IMR-90 (cell line): ENCODE measurements around the gene ZDHHC7. TPM values are rescaled to one million over a fixed set of nuclear protein-coding genes. Genes with fewer than 3 reads are reported as not detected.

Experiments
- ATAC-seq: fragments of 200-7000 bp; cut with Tn5 transposase; 2 replicates; pipeline ENCODE4 v1.9.1; 2020; ENCODE audit warnings: low read depth, mild to moderate bottlenecking, moderate library complexity
- BruUV-seq: library from RNA; stranded (reverse); fragments of 400-500 nt; replicated peaks from 2 replicates; lab custom pipeline; 2021; lab: Mats Ljungman, UMichigan
- CTCF ChIA-PET: fragments of 300-600 bp; formaldehyde crosslinking; extraction: SDS; loops from one replicate; lab custom pipeline; 2021; ENCODE audit warnings: antibody characterized with exemption; lab: Yijun Ruan, JAX
- POLR2A ChIA-PET: fragments of 300-600 bp; sonication (Branson Sonifier 250); formaldehyde crosslinking; loops from one replicate; lab custom pipeline; 2022; ENCODE audit warnings: antibody characterized with exemption; ENCODE audit not compliant: unreplicated experiment; lab: Charles Lee
- DNase-seq: peaks from one replicate; pipeline ENCODE4 v3.0.0; 2013
- H2AFZ ChIP-seq: replicated peaks from 2 replicates; pipeline ENCODE3; 2013; ENCODE audit warnings: low read length, mild to moderate bottlenecking; ENCODE audit not compliant: poor library complexity
- H2AK5ac ChIP-seq: 2 replicates; pipeline ENCODE4 v1.6.1; 2013; ENCODE audit warnings: low read depth, low read length, inconsistent platforms
- H2AK9ac ChIP-seq: replicated peaks from 2 replicates; pipeline ENCODE3; 2013; ENCODE audit warnings: mild to moderate bottlenecking, low read depth, low read length, moderate library complexity; ENCODE audit not compliant: poor library complexity
- H2BK120ac ChIP-seq: 2 replicates; pipeline ENCODE4 v1.6.1; 2013; ENCODE audit warnings: low read depth, low read length, inconsistent platforms
- H2BK15ac ChIP-seq: 3 replicates; pipeline ENCODE4 v1.6.1; 2013; ENCODE audit warnings: low read depth, low read length, inconsistent platforms
- H2BK20ac ChIP-seq: 2 replicates; pipeline ENCODE4 v1.6.1; 2013; ENCODE audit warnings: low read depth, mild to moderate bottlenecking, inconsistent platforms, low read length, moderate library complexity
- H2BK5ac ChIP-seq: 2 replicates; pipeline ENCODE4 v1.6.1; 2013; ENCODE audit warnings: mild to moderate bottlenecking, low read depth, low read length, inconsistent platforms; ENCODE audit not compliant: poor library complexity, severe bottlenecking
- H3K14ac ChIP-seq: replicated peaks from 2 replicates; pipeline ENCODE4 v1.6.1; 2013; ENCODE audit warnings: low read depth, low read length, inconsistent platforms
- H3K18ac ChIP-seq: 2 replicates; pipeline ENCODE4 v1.6.1; 2013; ENCODE audit warnings: low read depth, low read length, control low read depth
- H3K23ac ChIP-seq: 2 replicates; pipeline ENCODE4 v1.6.1; 2013; ENCODE audit warnings: low read depth, low read length, inconsistent platforms
- H3K27ac ChIP-seq: 2 replicates; pipeline ENCODE4 v1.5.1; 2013; ENCODE audit warnings: mild to moderate bottlenecking, control low read depth, low read length; ENCODE audit not compliant: insufficient read depth
- H3K27me3 ChIP-seq: 2 replicates; pipeline ENCODE4 v1.6.1; 2013; ENCODE audit warnings: low read length; ENCODE audit not compliant: control insufficient read depth, insufficient read depth
- H3K36me3 ChIP-seq: 2 replicates; pipeline ENCODE4 v1.6.1; 2013; ENCODE audit warnings: low read length, mixed read lengths; ENCODE audit not compliant: control insufficient read depth, insufficient read depth
- H3K4ac ChIP-seq: 2 replicates; pipeline ENCODE4 v1.6.1; 2013; ENCODE audit warnings: low read depth, low read length, inconsistent platforms
- H3K4me1 ChIP-seq: 2 replicates; pipeline ENCODE4 v1.6.1; 2013; ENCODE audit warnings: low read length, mixed read lengths; ENCODE audit not compliant: control insufficient read depth, insufficient read depth
- H3K4me2 ChIP-seq: 2 replicates; pipeline ENCODE4 v1.6.1; 2013; ENCODE audit warnings: low read depth, mild to moderate bottlenecking, control low read depth, low read length, moderate library complexity
- H3K4me3 ChIP-seq: 2 replicates; pipeline ENCODE4 v1.5.1; 2013; ENCODE audit warnings: low read depth, mild to moderate bottlenecking, control low read depth, low read length, moderate library complexity; ENCODE audit not compliant: insufficient read depth
- H3K56ac ChIP-seq: 2 replicates; pipeline ENCODE4 v1.6.1; 2013; ENCODE audit warnings: low read length, inconsistent platforms; ENCODE audit not compliant: insufficient read depth; ENCODE audit errors: extremely low read depth
- H3K79me1 ChIP-seq, 2 experiments: 2 replicates each; pipeline ENCODE4 v1.6.1; 2013; ENCODE audit warnings: low read length in 2 of 2, inconsistent platforms in 1 of 2, low read depth in 1 of 2
- H3K9ac ChIP-seq: 2 replicates; pipeline ENCODE4 v1.6.1; 2013; ENCODE audit warnings: low read depth, low read length, control low read depth
- H3K9me1 ChIP-seq: 2 replicates; pipeline ENCODE4 v1.6.1; 2013; ENCODE audit warnings: low read length, inconsistent platforms; ENCODE audit not compliant: insufficient read depth
- H3K9me3 ChIP-seq: 2 replicates; pipeline ENCODE4 v1.6.1; 2013; ENCODE audit warnings: low read length; ENCODE audit not compliant: control insufficient read depth, insufficient read depth
- H4K20me1 ChIP-seq: 2 replicates; pipeline ENCODE4 v1.6.1; 2013; ENCODE audit warnings: low read length, inconsistent platforms; ENCODE audit not compliant: insufficient read depth
- H4K5ac ChIP-seq: 2 replicates; pipeline ENCODE4 v1.6.1; 2013; ENCODE audit warnings: mild to moderate bottlenecking, low read depth, low read length, control low read depth
- H4K8ac ChIP-seq, 2 experiments: 2 replicates each; pipeline ENCODE4 v1.6.1; 2013; ENCODE audit warnings: low read depth in 2 of 2, low read length in 2 of 2, control low read depth in 1 of 2, inconsistent platforms in 1 of 2
- H4K91ac ChIP-seq: 2 replicates; pipeline ENCODE4 v1.6.1; 2013; ENCODE audit warnings: low read depth, low read length, inconsistent platforms; ENCODE audit not compliant: insufficient read depth
- CEBPB ChIP-seq: IDR thresholded peaks from 2 replicates; pipeline ENCODE4 v1.6.1; 2012; ENCODE audit warnings: low read depth, low read length, improper control_type of control experiment
- MAZ ChIP-seq: IDR thresholded peaks from 2 replicates; pipeline ENCODE4 v1.6.1; 2012; ENCODE audit warnings: low read depth, mild to moderate bottlenecking, low read length, improper control_type of control experiment, moderate library complexity, borderline replicate concordance
- RFX5 ChIP-seq: IDR thresholded peaks from 2 replicates; pipeline ENCODE4 v1.8.0; 2012; ENCODE audit warnings: low read depth, mild to moderate bottlenecking, low read length, moderate library complexity
- WGBS, 2 experiments: methylation state at CpG; one replicate each; pipeline versions ENCODE4 v1.1.5 to v1.1.7; 2013; ENCODE audit warnings: missing lambda C conversion rate in 2 of 2; ENCODE audit not compliant: insufficient read length in 1 of 2; ENCODE audit errors: extremely low coverage in 2 of 2; 5-methylcytosine and 5-hydroxymethylcytosine counted together
- dilution Hi-C: fragments of 300-500 bp; cut with HindIII; formaldehyde crosslinking; loops from one replicate; pipeline ENCODE4 v1.14.3; 2018; ENCODE audit warnings: low sequenced_read_pairs; ENCODE audit not compliant: unreplicated experiment
- in situ Hi-C: fragments of 300-500 bp; cut with MboI; formaldehyde crosslinking; loops from 3 replicates; pipeline ENCODE4 v1.14.3; 2019; ENCODE audit warnings: low sequenced_read_pairs, inconsistent platforms, mixed read lengths
- intact Hi-C: fragments of 100-400 bp; cut with micrococcal nuclease; formaldehyde crosslinking; loops from 2 replicates; pipeline ENCODE4 v1.10.0; 2022
- polyA plus RNA-seq, 3 experiments: library from polyadenylated mRNA; depleted of rRNA; stranded (reverse); fragments of >200 nt; gene quantifications; 2 replicates each; pipeline ENCODE4 v1.2.3, GENCODE V29; 2012; ENCODE audit warnings: low replicate concordance in 1 of 3
- total RNA-seq: library from RNA; depleted of rRNA; stranded (reverse); fragments of >200 nt; gene quantifications from 2 replicates; pipeline ENCODE4 v1.2.3, GENCODE V29; 2012
- TF ChIP-seq, protein P1 (sequence below): fragments of 150-350 bp; IDR thresholded peaks from 2 replicates; pipeline ENCODE4 v1.6.1; 2016; ENCODE audit warnings: low read depth, mild to moderate bottlenecking, low read length, moderate library complexity, borderline replicate concordance

ZDHHC7 gene
- total and polyA plus RNA-seq, 2 of the 4 experiments (the other 2 are of a cell fraction): 80.1 to 97.1 TPM

DNA sequence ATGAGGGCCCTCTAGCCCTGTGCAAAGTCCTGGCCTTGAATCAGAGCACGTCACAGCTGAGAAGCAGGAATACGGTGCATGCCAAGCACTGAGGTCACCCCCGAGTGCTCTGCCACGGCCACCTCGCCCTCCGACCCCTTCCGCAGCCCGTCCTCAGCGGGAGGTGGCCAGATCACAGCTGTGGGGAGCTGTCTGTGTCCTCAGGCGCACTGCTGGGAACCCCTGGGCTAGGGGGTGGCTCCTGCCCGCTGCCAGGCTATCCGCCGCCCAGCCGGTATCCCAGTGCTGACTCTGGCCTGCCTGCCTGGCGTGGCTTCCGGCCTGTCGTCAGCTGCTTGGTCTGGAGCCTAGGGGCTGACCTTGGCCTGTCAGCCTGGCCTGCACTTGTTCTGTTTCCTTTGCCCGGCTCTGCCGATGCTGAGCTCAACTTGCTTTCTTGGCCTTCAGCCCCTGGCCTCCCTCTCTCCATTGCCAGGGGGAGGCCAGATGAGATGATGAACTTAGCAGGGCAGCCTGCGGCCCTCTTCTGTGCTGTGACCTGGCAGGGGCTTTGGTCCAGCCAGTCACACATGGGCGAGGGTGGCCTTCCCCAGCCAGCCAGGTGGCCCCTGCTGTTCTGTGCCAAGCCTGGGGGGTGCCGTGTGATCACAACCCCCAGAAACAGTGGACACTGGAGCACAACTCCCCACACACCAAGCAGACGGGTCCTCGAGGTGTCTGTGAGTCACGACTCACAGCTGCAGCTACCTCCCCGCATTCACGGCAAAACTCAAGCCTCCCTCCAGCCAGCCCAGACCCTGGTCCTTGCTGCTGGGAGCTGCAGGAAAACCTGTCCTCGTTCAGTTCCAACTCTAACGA, 77.3 kb downstream of the ZDHHC7 start:
- H3K27me3 ChIP-seq: no peaks in the 10 kb centered on the region
- H2BK120ac ChIP-seq: no peak overlapping the region
- DNase-seq (peak; percentile 47), ATAC-seq (no peak; the same call in 1 of the 2 replicates)
- no peak overlapping the region for H3K4me2 ChIP-seq
- no peak for TF ChIP-seq CEBPB
- no peak for TF ChIP-seq RFX5
- TF ChIP-seq, protein P1, sequence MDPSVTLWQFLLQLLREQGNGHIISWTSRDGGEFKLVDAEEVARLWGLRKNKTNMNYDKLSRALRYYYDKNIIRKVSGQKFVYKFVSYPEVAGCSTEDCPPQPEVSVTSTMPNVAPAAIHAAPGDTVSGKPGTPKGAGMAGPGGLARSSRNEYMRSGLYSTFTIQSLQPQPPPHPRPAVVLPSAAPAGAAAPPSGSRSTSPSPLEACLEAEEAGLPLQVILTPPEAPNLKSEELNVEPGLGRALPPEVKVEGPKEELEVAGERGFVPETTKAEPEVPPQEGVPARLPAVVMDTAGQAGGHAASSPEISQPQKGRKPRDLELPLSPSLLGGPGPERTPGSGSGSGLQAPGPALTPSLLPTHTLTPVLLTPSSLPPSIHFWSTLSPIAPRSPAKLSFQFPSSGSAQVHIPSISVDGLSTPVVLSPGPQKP: no peak
- no peak for TF ChIP-seq MAZ
- H4K91ac ChIP-seq: no peak overlapping the region
- no peak overlapping the region for H4K5ac ChIP-seq
- no peak overlapping the region for H3K27ac ChIP-seq
- ChIA-PET CTCF (interaction anchor here (1.8 kb wide), 1 partner anchor 18 kb away, joined by 6 read pairs; no protein-coding TSS in a partner anchor), POLR2A (interaction anchor here (0.6 kb wide), 1 partner anchor 55 kb away, joined by 5 read pairs; no protein-coding TSS in a partner anchor)
- 79% methylated on average over 18 of the region's 29 CpGs; no CpG with 5 or more reads in 1 of the 2 experiments for WGBS, 2 experiments
- peak overlapping the region; percentile 47 for H2AFZ ChIP-seq
- intact Hi-C loops: no loop called here
- H3K14ac ChIP-seq: no peak overlapping the region
- no peaks in the 10 kb centered on the region for H3K79me1 ChIP-seq
- H2AK9ac ChIP-seq: no peak overlapping the region
- no TSS peak for BruUV-seq
- H3K9ac ChIP-seq: no peak overlapping the region
- in situ Hi-C loops: no loop called here
- H2BK5ac ChIP-seq: no peak overlapping the region
- H3K56ac ChIP-seq: no peak overlapping the region
- H3K4me3 ChIP-seq: no peak overlapping the region
- H3K4ac ChIP-seq: no peak overlapping the region
- H3K9me3 ChIP-seq: no peaks in the 10 kb centered on the region
- no peak overlapping the region for H3K18ac ChIP-seq
- H3K4me1 ChIP-seq: no peaks in the 10 kb centered on the region
- H3K9me1 ChIP-seq: peaks cover 3% of the 10 kb centered on the region; the same call in 1 of the 2 replicates
- H4K8ac ChIP-seq: no peak overlapping the region
- no peak overlapping the region for H3K23ac ChIP-seq
- no peaks in the 10 kb centered on the region for H4K20me1 ChIP-seq
- H2AK5ac ChIP-seq: no peak overlapping the region
- no peak overlapping the region for H2BK20ac ChIP-seq
- H3K36me3 ChIP-seq: no peaks in the 10 kb centered on the region
- dilution Hi-C loops: no loop called here
- no peak overlapping the region for H2BK15ac ChIP-seq
